ENCODE results near the gene OGFOD3. TPM values are rescaled to one million over a fixed set of nuclear protein-coding genes. Genes with fewer than 3 reads are reported as not detected.
"Not testable (repeated sequence)": the region's sequence is repeated elsewhere in the genome, so short reads cannot be mapped to it uniquely, and the experiment has no call there.

Gene OGFOD3
- total RNA-seq, 1 donor from 2014 or later, result 27.9 TPM

- DNase-seq (ENCODE audit: extremely low read depth, low read depth, low spot score), result no peak
Measured at GRCh38 chr17:82377924-82378740, 40.3 kb downstream of the OGFOD3 start.

GRCh38 chr17:82377294-82377693 lies 41.1 kb downstream of the OGFOD3 start:
- DNase-seq (ENCODE audit: extremely low read depth, low read depth, low spot score), result not testable (repeated sequence)

- no peak for DNase-seq (ENCODE audit: extremely low read depth, low read depth, low spot score)
Measured at GRCh38 chr17:82376042-82376730, 42.2 kb downstream of the OGFOD3 start.

DNA sequence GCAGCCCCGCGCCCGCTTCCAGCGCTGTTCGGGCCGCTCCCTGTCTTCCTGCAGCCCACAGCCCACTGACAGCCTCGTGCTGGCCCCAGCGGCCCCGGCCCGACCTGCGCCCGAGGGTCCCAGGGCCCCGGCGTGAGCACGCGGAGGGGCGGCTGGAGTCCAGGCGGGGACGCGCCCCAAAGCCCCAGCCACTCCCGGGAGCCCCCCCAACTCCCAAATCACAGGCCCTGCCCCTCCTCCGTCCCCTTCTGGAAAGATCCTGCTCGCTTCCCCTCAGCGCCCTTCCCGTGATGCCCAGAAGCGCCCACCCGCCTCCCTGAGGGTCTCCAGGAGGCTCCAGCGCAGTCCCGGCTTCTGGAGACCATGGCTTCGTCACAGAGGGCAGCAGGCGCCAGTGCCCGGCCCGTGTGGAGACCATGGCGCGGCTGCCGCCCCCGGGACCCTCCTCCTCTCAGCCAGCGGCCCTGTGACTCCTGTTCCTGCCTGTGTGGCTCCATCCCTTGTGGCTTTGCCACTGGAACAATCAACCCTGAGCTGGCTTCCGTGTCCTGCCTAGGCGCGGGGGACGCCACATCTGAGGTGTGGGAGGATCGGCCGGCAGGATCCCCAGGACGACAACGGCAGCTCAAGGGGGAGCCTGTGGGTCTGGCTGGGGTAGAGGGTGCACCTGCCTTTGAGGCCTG lies 42.9 kb downstream of the OGFOD3 start:
- no peak for DNase-seq (ENCODE audit: extremely low read depth, low read depth, low spot score)

DNA sequence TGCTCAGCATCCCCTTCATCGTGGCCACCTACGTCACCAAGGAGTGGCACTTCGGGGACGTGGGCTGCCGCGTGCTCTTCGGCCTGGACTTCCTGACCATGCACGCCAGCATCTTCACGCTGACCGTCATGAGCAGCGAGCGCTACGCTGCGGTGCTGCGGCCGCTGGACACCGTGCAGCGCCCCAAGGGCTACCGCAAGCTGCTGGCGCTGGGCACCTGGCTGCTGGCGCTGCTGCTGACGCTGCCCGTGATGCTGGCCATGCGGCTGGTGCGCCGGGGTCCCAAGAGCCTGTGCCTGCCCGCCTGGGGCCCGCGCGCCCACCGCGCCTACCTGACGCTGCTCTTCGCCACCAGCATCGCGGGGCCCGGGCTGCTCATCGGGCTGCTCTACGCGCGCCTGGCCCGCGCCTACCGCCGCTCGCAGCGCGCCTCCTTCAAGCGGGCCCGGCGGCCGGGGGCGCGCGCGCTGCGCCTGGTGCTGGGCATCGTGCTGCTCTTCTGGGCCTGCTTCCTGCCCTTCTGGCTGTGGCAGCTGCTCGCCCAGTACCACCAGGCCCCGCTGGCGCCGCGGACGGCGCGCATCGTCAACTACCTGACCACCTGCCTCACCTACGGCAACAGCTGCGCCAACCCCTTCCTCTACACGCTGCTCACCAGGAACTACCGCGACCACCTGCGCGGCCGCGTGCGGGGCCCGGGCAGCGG lies 43.6 kb downstream of the OGFOD3 start:
- DNase-seq (ENCODE audit: extremely low read depth, low read depth, low spot score), result no peak

GRCh38 chr17:82373731-82374625 lies 44.4 kb downstream of the OGFOD3 start:
- DNase-seq (ENCODE audit: extremely low read depth, low read depth, low spot score), result no peak

- not testable (repeated sequence) for DNase-seq (ENCODE audit: extremely low read depth, low read depth, low spot score)
Measured at GRCh38 chr17:82373072-82373452, 45.3 kb downstream of the OGFOD3 start.

DNA sequence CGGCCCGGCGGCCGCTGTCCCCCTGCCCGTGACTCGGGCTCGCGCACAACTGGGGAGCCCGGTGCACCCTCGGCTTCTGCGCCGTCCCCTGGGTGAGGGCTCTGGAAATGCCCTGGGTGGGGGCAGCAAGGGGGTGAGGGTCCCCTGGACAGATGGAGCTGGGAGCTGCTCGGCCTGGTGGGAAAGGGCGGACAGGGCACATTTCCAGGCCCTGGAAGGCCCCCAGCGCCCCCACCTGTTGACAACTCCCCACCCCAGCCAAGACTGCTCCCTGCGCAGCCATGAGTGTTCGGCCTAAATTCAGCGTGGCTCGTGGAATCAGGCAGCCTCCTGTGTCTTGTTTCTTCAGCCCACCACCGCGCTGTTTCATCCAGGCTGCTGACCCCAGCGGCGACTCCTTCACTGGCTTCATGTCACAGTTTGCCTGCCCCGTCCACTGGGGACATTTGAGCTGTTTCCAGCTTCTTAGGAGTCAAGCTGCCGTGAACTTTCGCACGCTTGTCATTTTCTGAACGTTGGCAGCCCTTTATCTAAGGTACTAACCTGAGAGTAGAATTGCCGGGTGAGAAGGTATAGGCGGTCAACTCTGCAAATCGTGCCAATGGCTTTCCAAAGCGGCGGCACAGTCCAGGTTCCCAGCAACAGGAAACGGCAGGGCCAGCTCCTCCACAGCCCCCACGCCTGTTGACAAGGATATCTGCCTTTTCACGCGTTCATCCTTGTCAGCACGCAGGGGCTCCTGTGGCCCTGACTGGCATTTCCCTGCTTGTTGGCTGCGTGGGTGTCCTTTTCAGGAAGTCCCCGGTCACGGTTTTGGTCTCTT lies 45.9 kb downstream of the OGFOD3 start:
- DNase-seq (ENCODE audit: extremely low read depth, low read depth, low spot score), result no peak

- DNase-seq (ENCODE audit: extremely low read depth, low read depth, low spot score), result no peak
Measured at GRCh38 chr17:82371333-82372248, 46.8 kb downstream of the OGFOD3 start, which contains the start of gene UTS2R. UTS2R (plus strand) TSS chr17:82371765; CDS start chr17:82374325, 2,560 bp downstream.

DNA sequence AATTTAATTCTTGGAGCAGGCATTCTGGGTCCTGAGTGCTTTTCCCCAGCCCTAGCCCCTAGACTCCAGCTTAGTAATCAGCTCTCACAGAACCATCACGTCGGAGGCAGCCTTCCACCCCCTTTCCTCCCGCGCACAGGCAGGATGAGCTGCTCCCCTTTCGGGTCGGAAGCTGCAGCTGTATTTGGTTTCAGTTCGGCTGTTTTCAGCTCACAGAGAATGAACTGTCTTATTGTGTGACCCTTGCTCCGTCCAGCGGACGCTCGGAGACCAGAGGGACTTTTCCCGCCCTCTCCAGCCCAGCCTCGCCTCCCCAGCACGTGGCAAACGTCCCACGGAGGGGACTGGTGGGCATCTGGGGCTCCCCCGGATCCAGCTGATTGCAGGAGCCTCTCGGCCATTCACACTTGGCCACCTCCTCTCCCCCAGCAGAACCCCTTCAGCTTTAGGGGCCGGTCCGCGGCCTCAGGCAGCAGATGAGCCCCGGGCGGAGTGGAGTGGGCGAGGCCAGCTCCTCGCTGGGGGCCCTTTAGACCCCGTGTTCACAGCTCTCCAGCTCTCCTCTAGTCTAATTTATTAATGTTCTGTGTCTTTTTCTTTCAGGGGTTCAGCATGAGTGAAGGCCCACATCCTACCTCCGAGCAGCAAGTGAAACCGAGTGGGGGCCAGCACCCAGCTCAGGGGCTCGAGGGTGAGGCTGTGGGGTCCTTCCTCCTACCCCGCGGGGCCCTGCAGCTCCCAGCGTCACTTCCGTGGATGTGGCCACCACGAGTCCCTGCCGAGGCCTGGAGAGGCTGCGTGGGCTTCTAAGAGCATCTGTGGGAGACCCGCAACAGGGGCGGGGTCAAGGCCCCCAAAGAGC lies 47.7 kb downstream of the OGFOD3 start:
- no peak for DNase-seq (ENCODE audit: extremely low read depth, low read depth, low spot score)

DNA sequence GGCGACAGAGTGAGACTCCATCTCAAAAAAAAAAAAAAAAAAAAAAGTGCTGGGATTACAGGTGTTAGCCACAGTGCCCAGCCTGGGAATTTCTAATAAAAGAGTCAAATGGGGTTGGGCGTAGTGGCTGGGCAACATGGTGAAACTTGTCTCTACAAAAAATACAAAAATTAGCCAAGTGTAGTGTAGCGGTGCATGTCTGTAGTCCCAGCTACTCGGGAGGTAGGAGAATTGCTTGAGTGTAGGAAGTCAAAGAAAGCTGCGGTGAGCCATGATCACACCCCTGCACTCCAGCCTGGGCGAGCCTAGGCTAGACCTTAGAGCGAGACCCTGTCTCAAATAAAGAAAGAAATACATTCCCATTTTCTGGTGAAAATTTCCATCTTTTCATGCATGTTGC lies 49.2 kb downstream of the OGFOD3 start:
- DNase-seq (ENCODE audit: extremely low read depth, low read depth, low spot score), result no peak

DNA sequence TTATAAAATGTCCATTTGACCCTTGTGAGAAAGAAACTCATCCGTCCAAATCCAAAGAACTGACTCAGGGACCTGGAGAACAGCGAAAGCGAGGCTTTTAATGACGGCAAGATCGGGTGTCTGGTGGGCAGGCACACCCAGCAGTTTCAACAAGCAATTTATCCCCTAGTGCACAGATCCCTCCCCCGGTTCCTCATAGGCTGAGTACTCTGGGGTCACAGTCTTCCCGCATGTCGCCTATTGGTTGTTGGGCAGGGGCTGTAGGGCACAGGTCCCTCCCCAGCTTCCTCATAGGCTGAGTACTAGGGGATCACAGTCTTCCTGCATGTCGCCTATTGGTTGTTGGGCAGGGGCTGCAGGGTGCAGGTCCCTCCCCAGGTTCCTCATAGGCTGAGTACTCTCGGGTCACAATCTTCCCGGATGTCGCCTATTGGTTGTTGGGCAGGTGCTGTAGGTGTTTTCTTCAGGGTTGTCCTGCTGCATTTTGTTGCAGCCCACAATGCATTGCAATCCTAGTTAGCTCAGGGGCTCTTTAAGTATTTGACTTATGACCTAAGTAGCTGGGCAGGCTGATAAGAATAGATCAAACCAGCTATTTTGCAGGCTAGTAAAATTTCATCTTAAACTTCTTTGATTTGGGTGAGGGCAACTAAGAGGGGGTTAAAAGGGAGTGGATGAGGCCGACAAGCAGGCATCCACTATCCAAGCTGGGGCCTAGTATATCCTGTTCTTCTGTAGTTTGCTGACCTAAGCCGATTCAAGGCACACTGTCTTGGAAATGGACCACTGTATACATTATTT lies 50.5 kb downstream of the OGFOD3 start:
- no peak for DNase-seq (ENCODE audit: extremely low read depth, low read depth, low spot score)

DNA sequence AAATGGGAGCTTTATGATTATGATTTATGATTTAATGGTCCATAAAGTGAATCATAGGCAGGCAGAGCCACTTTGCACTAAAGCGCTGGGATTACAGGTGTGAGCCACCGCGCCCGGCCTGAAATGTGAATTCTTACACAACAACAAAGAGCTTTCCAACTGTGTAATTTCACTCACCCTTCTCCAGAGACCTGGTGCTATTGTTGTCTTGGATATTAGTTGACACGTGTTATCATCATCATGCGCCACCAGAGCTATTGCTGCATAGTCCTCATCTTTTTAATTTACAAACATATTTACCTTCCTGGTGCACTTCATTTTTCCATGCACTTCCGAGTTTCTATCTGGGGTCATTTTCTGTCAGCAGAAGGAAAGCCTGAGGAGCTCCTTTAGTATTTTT lies 51.6 kb downstream of the OGFOD3 start:
- DNase-seq (ENCODE audit: extremely low read depth, low read depth, low spot score), result no peak

- no peak for DNase-seq (ENCODE audit: extremely low read depth, low read depth, low spot score)
Measured at GRCh38 chr17:82365606-82366295, 52.6 kb downstream of the OGFOD3 start.

GRCh38 chr17:82361885-82362633 lies 56.3 kb downstream of the OGFOD3 start:
- no peak for DNase-seq (ENCODE audit: extremely low read depth, low read depth, low spot score)

Measured in glomerular endothelial cell (primary cell).